IMR-90 (cell line): ENCODE results near the gene ZFHX3.

Source experiments
- BHLHE40 ChIP-seq: fragments of 150-350 bp; IDR thresholded peaks from 2 replicates; pipeline ENCODE4 v1.6.1; 2016; ENCODE audit warnings: mild to moderate bottlenecking, low read depth, low read length
- CEBPB ChIP-seq: IDR thresholded peaks from 2 replicates; pipeline ENCODE4 v1.6.1; 2012; ENCODE audit warnings: low read depth, low read length, improper control_type of control experiment
- CHD1 ChIP-seq: IDR thresholded peaks from 2 replicates; pipeline ENCODE4 v1.6.1; 2012; ENCODE audit warnings: low read depth, low read length, improper control_type of control experiment
- CTCF ChIP-seq: conservative IDR thresholded peaks from 2 replicates; pipeline ENCODE4 v1.5.1; 2012; ENCODE audit warnings: mild to moderate bottlenecking, low read depth, low read length, improper control_type of control experiment
- ELK1 ChIP-seq: fragments of 150-350 bp; IDR thresholded peaks from 2 replicates; pipeline ENCODE4 v1.6.1; 2016; ENCODE audit warnings: low read depth, mild to moderate bottlenecking, low read length, moderate library complexity, borderline replicate concordance
- FOS ChIP-seq: fragments of 150-350 bp; IDR thresholded peaks from 2 replicates; pipeline ENCODE4 v1.6.1; 2016; ENCODE audit warnings: low read depth, low read length
- MXI1 ChIP-seq: IDR thresholded peaks from 2 replicates; pipeline ENCODE4 v1.6.1; 2012; ENCODE audit warnings: low read depth, mild to moderate bottlenecking, low read length, moderate library complexity, borderline replicate concordance
- NFE2L2 ChIP-seq: fragments of 150-350 bp; IDR thresholded peaks from 2 replicates; pipeline ENCODE4 v1.6.1; 2016; ENCODE audit warnings: low read depth, mild to moderate bottlenecking, low read length
- POLR2A ChIP-seq: IDR thresholded peaks from 2 replicates; pipeline ENCODE4 v1.6.1; 2012; ENCODE audit warnings: mild to moderate bottlenecking, low read depth, low read length
- RAD21 ChIP-seq: IDR thresholded peaks from 2 replicates; pipeline ENCODE4 v1.6.1; 2012; ENCODE audit warnings: low read length, improper control_type of control experiment
- RFX5 ChIP-seq: IDR thresholded peaks from 2 replicates; pipeline ENCODE4 v1.8.0; 2012; ENCODE audit warnings: low read depth, mild to moderate bottlenecking, low read length, moderate library complexity
- USF2 ChIP-seq: fragments of 150-350 bp; IDR thresholded peaks from 2 replicates; pipeline ENCODE4 v1.6.1; 2017; ENCODE audit warnings: mild to moderate bottlenecking, antibody characterized with exemption, low read length, low read depth

GRCh38 chr16:72791786-72792185 lies 256.1 kb downstream of the ZFHX3 start:
- TF ChIP-seq CTCF (no peak), USF2 (no peak), RFX5 (no peak), RAD21 (no peak), POLR2A (no peak), CHD1 (no peak), MXI1 (no peak), BHLHE40 (no peak), ELK1 (no peak), NFE2L2 (no peak), FOS (no peak), CEBPB (no peak)
